Measurements from ENCODE around the gene POU2F1.

GRCh38 chr1:167317463-167317862 lies 96.8 kb downstream of the POU2F1 start:
- no peak for TF ChIP-seq CTCF (IDR thresholded peaks at IDR 0.05)
- TF ChIP-seq POLR2A (IDR thresholded peaks at IDR 0.05), result no peak

All from body of pancreas (tissue), 4 donors.